HEK293 (cell line): Measurements from ENCODE around the gene NHS.

Source experiments
- CTCF ChIA-PET: fragments of 350-600 bp; formaldehyde crosslinking; extraction: SDS; loops from one replicate; lab custom pipeline; 2021; ENCODE audit warnings: antibody characterized with exemption; lab: Yijun Ruan, JAX
- POLR2A ChIA-PET: fragments of 300-600 bp; formaldehyde crosslinking; extraction: SDS; loops from one replicate; lab custom pipeline; 2020; ENCODE audit warnings: antibody characterized with exemption, inconsistent platforms; lab: Yijun Ruan, JAX
- H3K27ac ChIP-seq: fragments of 200-500 bp; sonication (Bioruptor generic); 2 replicates; pipeline ENCODE4 v1.5.1; 2014; ENCODE audit warnings: low read depth, low read length, control low read depth, inconsistent platforms; ENCODE audit errors: extremely low read depth
- H3K36me3 ChIP-seq, 2 experiments: fragments of 200-500 bp in 1 of 2; sonication (Bioruptor generic) in 1 of 2; 1 replicate in 1 of 2; 2 replicates in 1 of 2; pipeline ENCODE4 v1.5.1; 2014 to 2017; ENCODE audit warnings: inconsistent platforms in 2 of 2, low read length in 2 of 2; ENCODE audit not compliant: control insufficient read depth in 2 of 2, insufficient read depth in 1 of 2
- H3K4me1 ChIP-seq: fragments of 200-500 bp; sonication (Bioruptor generic); 2 replicates; pipeline ENCODE4 v1.5.1; 2014; ENCODE audit warnings: mild to moderate bottlenecking, low read length, inconsistent platforms; ENCODE audit not compliant: control insufficient read depth, insufficient read depth
- H3K4me3 ChIP-seq: 2 replicates; pipeline ENCODE4 v1.5.1; 2011; ENCODE audit warnings: low read depth, mild to moderate bottlenecking, control low read depth, low read length, moderate library complexity
- H3K9me3 ChIP-seq: fragments of 200-500 bp; sonication (Bioruptor generic); 2 replicates; pipeline ENCODE4 v1.5.1; 2014; ENCODE audit warnings: low read depth, low read length, inconsistent platforms; ENCODE audit not compliant: control insufficient read depth, insufficient read depth
- FEZF1 ChIP-seq: fragments of 450-650 bp; formaldehyde crosslinking; IDR thresholded peaks from 2 replicates; pipeline ENCODE4 v1.5.1; 2016; ENCODE audit warnings: missing biosample characterization, missing genetic modification characterization
- GFI1B ChIP-seq: fragments of 450-650 bp; formaldehyde crosslinking; IDR thresholded peaks from 2 replicates; pipeline ENCODE4 v1.5.1; 2016; ENCODE audit warnings: missing biosample characterization, missing genetic modification characterization
- GLI4 ChIP-seq: fragments of 450-650 bp; formaldehyde crosslinking; IDR thresholded peaks from 2 replicates; pipeline ENCODE4 v1.5.1; 2016; ENCODE audit warnings: missing biosample characterization, missing genetic modification characterization
- KLF10 ChIP-seq: fragments of 450-650 bp; IDR thresholded peaks from 2 replicates; pipeline ENCODE4 v1.5.1; 2018; ENCODE audit warnings: missing biosample characterization, mild to moderate bottlenecking, missing genetic modification characterization
- KLF16 ChIP-seq: fragments of 450-650 bp; formaldehyde crosslinking; IDR thresholded peaks from 2 replicates; pipeline ENCODE4 v1.5.1; 2017; ENCODE audit warnings: missing biosample characterization, missing genetic modification characterization
- KLF8 ChIP-seq: fragments of 450-650 bp; formaldehyde crosslinking; IDR thresholded peaks from 2 replicates; pipeline ENCODE4 v1.5.1; 2016; ENCODE audit warnings: missing biosample characterization, missing genetic modification characterization
- PRDM1 ChIP-seq: fragments of 450-650 bp; formaldehyde crosslinking; IDR thresholded peaks from 2 replicates; pipeline ENCODE4; 2016; ENCODE audit warnings: missing biosample characterization, missing genetic modification characterization
- SP2 ChIP-seq: fragments of 450-650 bp; formaldehyde crosslinking; IDR thresholded peaks from 2 replicates; pipeline ENCODE4 v1.5.1; 2016; ENCODE audit warnings: missing biosample characterization, missing genetic modification characterization
- SP7 ChIP-seq: fragments of 450-650 bp; formaldehyde crosslinking; IDR thresholded peaks from 2 replicates; pipeline ENCODE4 v1.5.1; 2016; ENCODE audit warnings: missing biosample characterization, missing genetic modification characterization
- ZBTB17 ChIP-seq: fragments of 450-650 bp; formaldehyde crosslinking; IDR thresholded peaks from 2 replicates; pipeline ENCODE4 v1.5.1; 2016; ENCODE audit warnings: missing biosample characterization, missing genetic modification characterization
- ZBTB8A ChIP-seq: fragments of 450-650 bp; formaldehyde crosslinking; IDR thresholded peaks from 2 replicates; pipeline ENCODE4 v1.5.1; 2016; ENCODE audit warnings: missing biosample characterization, missing genetic modification characterization
- ZEB2 ChIP-seq: fragments of 450-650 bp; formaldehyde crosslinking; IDR thresholded peaks from 2 replicates; pipeline ENCODE4 v1.5.1; 2016; ENCODE audit warnings: missing biosample characterization, missing genetic modification characterization
- ZFP69B ChIP-seq: fragments of 450-650 bp; formaldehyde crosslinking; IDR thresholded peaks from 2 replicates; pipeline ENCODE4 v1.5.1; 2016; ENCODE audit warnings: missing biosample characterization, missing genetic modification characterization
- ZNF2 ChIP-seq: fragments of 450-650 bp; formaldehyde crosslinking; IDR thresholded peaks from 2 replicates; pipeline ENCODE4 v1.5.1; 2016; ENCODE audit warnings: missing biosample characterization, missing genetic modification characterization
- ZNF266 ChIP-seq: fragments of 450-650 bp; formaldehyde crosslinking; IDR thresholded peaks from 2 replicates; pipeline ENCODE4 v1.5.1; 2016; ENCODE audit warnings: missing biosample characterization, missing genetic modification characterization, low read depth
- ZNF335 ChIP-seq: fragments of 450-650 bp; formaldehyde crosslinking; conservative IDR thresholded peaks from 2 replicates; pipeline ENCODE4 v1.5.1; 2016; ENCODE audit warnings: missing biosample characterization, missing genetic modification characterization
- ZNF366 ChIP-seq: fragments of 450-650 bp; formaldehyde crosslinking; conservative IDR thresholded peaks from 2 replicates; pipeline ENCODE4 v1.5.1; 2016; ENCODE audit warnings: missing biosample characterization, missing genetic modification characterization
- ZNF558 ChIP-seq: fragments of 450-650 bp; formaldehyde crosslinking; IDR thresholded peaks from 2 replicates; pipeline ENCODE4 v1.5.1; 2016; ENCODE audit warnings: missing biosample characterization, missing genetic modification characterization
- ZNF561 ChIP-seq: fragments of 450-650 bp; IDR thresholded peaks from 2 replicates; pipeline ENCODE4 v1.5.1; 2018; ENCODE audit warnings: missing biosample characterization, missing genetic modification characterization, borderline replicate concordance
- ZNF600 ChIP-seq: fragments of 450-650 bp; formaldehyde crosslinking; IDR thresholded peaks from 2 replicates; pipeline ENCODE4 v1.5.1; 2016; ENCODE audit warnings: missing biosample characterization, missing genetic modification characterization
- ZNF629 ChIP-seq: fragments of 450-650 bp; formaldehyde crosslinking; IDR thresholded peaks from 2 replicates; pipeline ENCODE4 v1.5.1; 2017; ENCODE audit warnings: missing biosample characterization, missing genetic modification characterization
- ZNF660 ChIP-seq: fragments of 450-650 bp; IDR thresholded peaks from 2 replicates; pipeline ENCODE4 v1.5.1; 2018; ENCODE audit warnings: missing biosample characterization, mild to moderate bottlenecking, missing genetic modification characterization
- ZNF664 ChIP-seq: fragments of 450-650 bp; formaldehyde crosslinking; IDR thresholded peaks from 2 replicates; pipeline ENCODE4 v1.5.1; 2016; ENCODE audit warnings: missing biosample characterization, missing genetic modification characterization
- ZNF837 ChIP-seq: fragments of 450-650 bp; formaldehyde crosslinking; IDR thresholded peaks from 2 replicates; pipeline ENCODE4 v1.5.1; 2016; ENCODE audit warnings: missing biosample characterization, missing genetic modification characterization
- ZNF843 ChIP-seq: fragments of 450-650 bp; formaldehyde crosslinking; IDR thresholded peaks from 2 replicates; pipeline ENCODE4 v1.5.1; 2016; ENCODE audit warnings: missing biosample characterization, missing genetic modification characterization
- ZXDB ChIP-seq: fragments of 450-650 bp; formaldehyde crosslinking; IDR thresholded peaks from 2 replicates; pipeline ENCODE4 v1.5.1; 2016; ENCODE audit warnings: missing biosample characterization, missing genetic modification characterization
- TF ChIP-seq, protein P1 (sequence below): fragments of 450-650 bp; formaldehyde crosslinking; IDR thresholded peaks from 2 replicates; pipeline ENCODE4 v1.5.1; 2016; ENCODE audit warnings: missing biosample characterization, missing genetic modification characterization
- TF ChIP-seq, protein P2 (sequence below): fragments of 450-650 bp; formaldehyde crosslinking; IDR thresholded peaks from 2 replicates; pipeline ENCODE4 v1.5.1; 2017; ENCODE audit warnings: missing biosample characterization, missing genetic modification characterization
- TF ChIP-seq, protein P3 (sequence below): fragments of 450-650 bp; formaldehyde crosslinking; IDR thresholded peaks from 2 replicates; pipeline ENCODE4 v1.5.1; 2016; ENCODE audit warnings: missing biosample characterization, missing genetic modification characterization
- TF ChIP-seq, protein P4 (sequence below): fragments of 450-650 bp; formaldehyde crosslinking; IDR thresholded peaks from 2 replicates; pipeline ENCODE4 v1.5.1; 2017; ENCODE audit warnings: missing biosample characterization, mild to moderate bottlenecking, missing genetic modification characterization, moderate library complexity

Gene NHS

DNA sequence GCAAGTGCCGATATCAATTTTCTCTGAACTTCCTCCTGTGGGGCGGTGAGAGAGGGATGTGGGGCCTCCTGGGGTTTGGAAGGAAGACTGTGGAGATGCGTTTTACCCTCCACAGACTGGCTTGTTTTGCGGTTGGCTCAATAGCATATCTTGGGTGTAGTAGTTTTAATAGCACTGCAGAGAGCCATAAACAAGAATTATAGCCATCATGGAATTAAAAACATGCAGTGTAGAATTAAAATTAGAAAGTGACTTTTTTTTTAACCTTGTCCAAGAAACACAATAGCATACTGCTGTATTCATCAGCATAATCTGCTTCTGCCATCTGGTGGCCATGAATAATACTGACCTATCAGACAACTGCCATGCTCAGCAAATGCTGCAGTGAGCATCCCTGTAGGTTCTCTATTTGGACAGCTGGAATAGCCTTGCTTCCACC is 315.0 kb downstream of the NHS start (continued):
- TF ChIP-seq ZXDB (tag by site-specific recombination) (0 out of 2 replicates have a peak, but pooled peaks have one; percentile 50), ZNF2 (tag by site-specific recombination) (no peak), KLF8 (0 out of 2 replicates have a peak, but pooled peaks have one; percentile 31), ZEB2 (tag by site-specific recombination) (0 out of 2 replicates have a peak, but pooled peaks have one; percentile 29), ZFP69B (tag by site-specific recombination) (peak; percentile 32; the same call in 1 of the 2 replicates), SP7 (tag by site-specific recombination) (peak; percentile 82), ZNF600 (tag by site-specific recombination) (no peak), KLF10 (tag by site-specific recombination) (0 out of 2 replicates have a peak, but pooled peaks have one; percentile 28), ZNF561 (0 out of 2 replicates have a peak, but pooled peaks have one; percentile 42), ZBTB17 (tag by site-specific recombination) (0 out of 2 replicates have a peak, but pooled peaks have one; percentile 10), ZNF843 (tag by site-specific recombination) (peak; percentile 61; the same call in 1 of the 2 replicates), ZNF629 (tag by site-specific recombination) (peak; percentile 54; the same call in 1 of the 2 replicates), FEZF1 (tag by site-specific recombination) (0 out of 2 replicates have a peak, but pooled peaks have one; percentile 31), ZNF837 (no peak)
- TF ChIP-seq, protein P1, sequence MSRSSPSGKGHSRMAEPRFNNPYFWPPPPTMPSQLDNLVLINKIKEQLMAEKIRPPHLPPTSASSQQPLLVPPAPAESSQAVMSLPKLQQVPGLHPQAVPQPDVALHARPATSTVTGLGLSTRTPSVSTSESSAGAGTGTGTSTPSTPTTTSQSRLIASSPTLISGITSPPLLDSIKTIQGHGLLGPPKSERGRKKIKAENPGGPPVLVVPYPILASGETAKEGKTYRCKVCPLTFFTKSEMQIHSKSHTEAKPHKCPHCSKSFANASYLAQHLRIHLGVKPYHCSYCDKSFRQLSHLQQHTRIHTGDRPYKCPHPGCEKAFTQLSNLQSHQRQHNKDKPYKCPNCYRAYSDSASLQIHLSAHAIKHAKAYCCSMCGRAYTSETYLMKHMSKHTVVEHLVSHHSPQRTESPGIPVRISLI (tag by site-specific recombination): peak; percentile 69
- TF ChIP-seq, protein P2, sequence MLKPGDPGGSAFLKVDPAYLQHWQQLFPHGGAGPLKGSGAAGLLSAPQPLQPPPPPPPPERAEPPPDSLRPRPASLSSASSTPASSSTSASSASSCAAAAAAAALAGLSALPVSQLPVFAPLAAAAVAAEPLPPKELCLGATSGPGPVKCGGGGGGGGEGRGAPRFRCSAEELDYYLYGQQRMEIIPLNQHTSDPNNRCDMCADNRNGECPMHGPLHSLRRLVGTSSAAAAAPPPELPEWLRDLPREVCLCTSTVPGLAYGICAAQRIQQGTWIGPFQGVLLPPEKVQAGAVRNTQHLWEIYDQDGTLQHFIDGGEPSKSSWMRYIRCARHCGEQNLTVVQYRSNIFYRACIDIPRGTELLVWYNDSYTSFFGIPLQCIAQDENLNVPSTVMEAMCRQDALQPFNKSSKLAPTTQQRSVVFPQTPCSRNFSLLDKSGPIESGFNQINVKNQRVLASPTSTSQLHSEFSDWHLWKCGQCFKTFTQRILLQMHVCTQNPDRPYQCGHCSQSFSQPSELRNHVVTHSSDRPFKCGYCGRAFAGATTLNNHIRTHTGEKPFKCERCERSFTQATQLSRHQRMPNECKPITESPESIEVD: peak; percentile 80

DNA sequence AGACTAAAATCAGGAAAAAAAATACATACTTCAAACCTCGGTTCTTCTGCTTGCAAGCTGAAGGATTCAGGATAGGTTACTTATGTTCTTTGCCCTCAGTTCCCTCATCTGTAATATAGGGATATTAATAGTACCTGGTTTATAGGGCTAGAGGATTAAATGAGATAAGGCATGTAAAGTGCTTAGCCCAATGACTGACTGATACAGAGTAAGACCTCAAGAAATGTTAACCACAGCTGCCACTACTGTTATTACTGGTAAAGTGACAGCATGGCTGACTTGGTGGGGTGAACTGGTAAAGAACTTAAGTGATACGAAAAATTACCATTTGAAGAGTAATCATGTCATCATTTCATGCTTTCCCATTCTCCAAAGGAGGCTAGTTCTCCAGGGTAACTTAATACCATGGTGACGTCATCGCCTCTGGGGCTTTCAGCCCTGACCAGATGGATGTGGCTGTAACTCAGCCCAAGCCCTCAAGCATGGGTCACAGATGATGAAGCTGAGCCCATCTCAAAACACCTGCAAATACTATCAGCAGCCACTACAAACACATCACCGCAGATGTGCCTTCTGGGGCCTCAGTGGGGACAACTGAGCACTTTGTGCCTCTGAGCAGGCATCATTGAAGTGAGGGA is 317.8 kb downstream of the NHS start:
- CTCF ChIA-PET: interaction anchor here (0.6 to 1.4 kb wide), 5 partner anchors 9 to 1573 kb away, joined by 3 to 4 read pairs (median 3); no protein-coding TSS in a partner anchor
- peak; percentile 52 for TF ChIP-seq ZNF335 (tag by site-specific recombination)
- TF ChIP-seq SP2 (tag by site-specific recombination): no peak
- TF ChIP-seq, protein P3, sequence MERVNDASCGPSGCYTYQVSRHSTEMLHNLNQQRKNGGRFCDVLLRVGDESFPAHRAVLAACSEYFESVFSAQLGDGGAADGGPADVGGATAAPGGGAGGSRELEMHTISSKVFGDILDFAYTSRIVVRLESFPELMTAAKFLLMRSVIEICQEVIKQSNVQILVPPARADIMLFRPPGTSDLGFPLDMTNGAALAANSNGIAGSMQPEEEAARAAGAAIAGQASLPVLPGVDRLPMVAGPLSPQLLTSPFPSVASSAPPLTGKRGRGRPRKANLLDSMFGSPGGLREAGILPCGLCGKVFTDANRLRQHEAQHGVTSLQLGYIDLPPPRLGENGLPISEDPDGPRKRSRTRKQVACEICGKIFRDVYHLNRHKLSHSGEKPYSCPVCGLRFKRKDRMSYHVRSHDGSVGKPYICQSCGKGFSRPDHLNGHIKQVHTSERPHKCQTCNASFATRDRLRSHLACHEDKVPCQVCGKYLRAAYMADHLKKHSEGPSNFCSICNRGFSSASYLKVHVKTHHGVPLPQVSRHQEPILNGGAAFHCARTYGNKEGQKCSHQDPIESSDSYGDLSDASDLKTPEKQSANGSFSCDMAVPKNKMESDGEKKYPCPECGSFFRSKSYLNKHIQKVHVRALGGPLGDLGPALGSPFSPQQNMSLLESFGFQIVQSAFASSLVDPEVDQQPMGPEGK (tag by site-specific recombination): 0 out of 2 replicates have a peak, but pooled peaks have one; percentile 40
- 0 out of 2 replicates have a peak, but pooled peaks have one; percentile 45 for TF ChIP-seq ZNF558 (tag by site-specific recombination)
- TF ChIP-seq ZNF629 (tag by site-specific recombination): peak; percentile 90
- TF ChIP-seq ZNF366 (tag by site-specific recombination): peak; percentile 66
- TF ChIP-seq GLI4 (tag by site-specific recombination): no peak
- TF ChIP-seq ZNF660 (tag by site-specific recombination): peak; percentile 47; the same call in 1 of the 2 replicates
- peak; percentile 33; the same call in 1 of the 2 replicates for TF ChIP-seq ZBTB17 (tag by site-specific recombination)
- no peak for TF ChIP-seq ZNF266 (tag by site-specific recombination)
- no peak for TF ChIP-seq GFI1B
- peak; percentile 49; the same call in 1 of the 2 replicates for TF ChIP-seq ZXDB (tag by site-specific recombination)
- TF ChIP-seq ZNF664 (tag by site-specific recombination): peak; percentile 81
- 0 out of 2 replicates have a peak, but pooled peaks have one; percentile 23 for TF ChIP-seq ZFP69B (tag by site-specific recombination)
- no peak for TF ChIP-seq PRDM1
- peak; percentile 79 for TF ChIP-seq ZBTB8A (tag by site-specific recombination)
- TF ChIP-seq KLF16 (tag by site-specific recombination): peak; percentile 65
- TF ChIP-seq, protein P4, sequence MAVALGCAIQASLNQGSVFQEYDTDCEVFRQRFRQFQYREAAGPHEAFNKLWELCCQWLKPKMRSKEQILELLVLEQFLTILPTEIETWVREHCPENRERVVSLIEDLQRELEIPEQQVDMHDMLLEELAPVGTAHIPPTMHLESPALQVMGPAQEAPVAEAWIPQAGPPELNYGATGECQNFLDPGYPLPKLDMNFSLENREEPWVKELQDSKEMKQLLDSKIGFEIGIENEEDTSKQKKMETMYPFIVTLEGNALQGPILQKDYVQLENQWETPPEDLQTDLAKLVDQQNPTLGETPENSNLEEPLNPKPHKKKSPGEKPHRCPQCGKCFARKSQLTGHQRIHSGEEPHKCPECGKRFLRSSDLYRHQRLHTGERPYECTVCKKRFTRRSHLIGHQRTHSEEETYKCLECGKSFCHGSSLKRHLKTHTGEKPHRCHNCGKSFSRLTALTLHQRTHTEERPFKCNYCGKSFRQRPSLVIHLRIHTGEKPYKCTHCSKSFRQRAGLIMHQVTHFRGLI (tag by site-specific recombination): peak; percentile 69

More for the DNA sequence above, 317.8 kb downstream of the NHS start:
- peaks cover 7% of the 10 kb centered on the region for H3K4me1 ChIP-seq
- no peaks in the 10 kb centered on the region for H3K36me3 ChIP-seq
- no peak overlapping the region for H3K4me3 ChIP-seq
- H3K27ac ChIP-seq: no peak overlapping the region
- POLR2A ChIA-PET: no interaction called here
- no peaks in the 10 kb centered on the region for H3K9me3 ChIP-seq
